ENCODE results near the gene ADCY10. TPM values are rescaled to one million over a fixed set of nuclear protein-coding genes. Genes with fewer than 3 reads are reported as not detected.

Gene ADCY10
- total RNA-seq, 1 experiment from 2014 or later = 0.20 TPM

GRCh38 chr1:167781558-167781957 is 132.4 kb downstream of the ADCY10 start:
- no peak overlapping the region for H3K27ac ChIP-seq (ENCODE audit: insufficient read length, low read depth, low read length)
- no peak overlapping the region for H4K8ac ChIP-seq (replicated peaks; ENCODE audit: insufficient read length, low read depth, low read length)
- no peaks in the 10 kb centered on the region for H3K27me3 ChIP-seq (ENCODE audit: insufficient read depth, low read length)
- no peaks in the 10 kb centered on the region for H3K9me3 ChIP-seq (ENCODE audit: control insufficient read depth, low read depth, low read length)
- no peak overlapping the region for H3K18ac ChIP-seq (ENCODE audit: insufficient read length, low read depth, low read length)
- no peak overlapping the region for H2BK20ac ChIP-seq (ENCODE audit: low read depth, low read length, poor library complexity, severe bottlenecking)
- H3K4me1 ChIP-seq (ENCODE audit: insufficient read depth, low read length) = no peaks in the 10 kb centered on the region
- no peak overlapping the region for H3K56ac ChIP-seq (ENCODE audit: insufficient read length, low read depth, low read length)
- H4K5ac ChIP-seq (ENCODE audit: insufficient read length, low read depth, low read length) = no peak overlapping the region
- TF ChIP-seq CTCF (conservative IDR thresholded peaks at IDR 0.05) = no peak
- H3K9me3 Mint-ChIP-seq = no peaks in the 10 kb centered on the region; a peak in 2 of 5 replicates
- no peaks in the 10 kb centered on the region for H3K4me1 Mint-ChIP-seq
- no peaks in the 10 kb centered on the region for H3K79me1 ChIP-seq (ENCODE audit: insufficient read depth, low read depth, low read length, poor library complexity, severe bottlenecking)
- no peak overlapping the region for H2BK12ac ChIP-seq (ENCODE audit: insufficient read length, low read depth, low read length)
- no peak overlapping the region for H4K91ac ChIP-seq (ENCODE audit: insufficient read length, low read depth, low read length)
- no peak overlapping the region for H2BK5ac ChIP-seq (ENCODE audit: insufficient read length, low read length)
- no peak overlapping the region for H3K23ac ChIP-seq (ENCODE audit: insufficient read length, low read depth, low read length)
- H3K27ac Mint-ChIP-seq = no peak overlapping the region
- no peak overlapping the region for H2AFZ ChIP-seq (ENCODE audit: low read length)
- no peak overlapping the region for H2BK120ac ChIP-seq (ENCODE audit: low read depth, low read length, poor library complexity, severe bottlenecking)
- no peak overlapping the region for H2BK15ac ChIP-seq (ENCODE audit: low read depth, low read length)
- H3K27me3 Mint-ChIP-seq (ENCODE audit: low read depth) = no peaks in the 10 kb centered on the region
- H3K79me2 ChIP-seq (ENCODE audit: insufficient read depth, low read length) = no peaks in the 10 kb centered on the region
- H3K23me2 ChIP-seq (ENCODE audit: insufficient read length, low read depth, low read length, poor library complexity, severe bottlenecking) = no peaks in the 10 kb centered on the region
- no peak overlapping the region for H3K4me2 ChIP-seq (ENCODE audit: insufficient read depth, insufficient read length, low read length)
- peaks cover 30 to 54% (median 43%) of the 10 kb centered on the region in 3 experiments for H3K36me3 Mint-ChIP-seq (ENCODE audit: insufficient read depth in 1 of 3, low read depth in 3 of 3)
- no peak overlapping the region for H3K14ac ChIP-seq (ENCODE audit: insufficient read depth, low read length)
- H4K20me1 ChIP-seq (ENCODE audit: control insufficient read depth, insufficient read depth, insufficient read length) = no peaks in the 10 kb centered on the region
- no peak overlapping the region for H3K4me3 Mint-ChIP-seq
- H3K9ac ChIP-seq (ENCODE audit: extremely low read depth, insufficient read length, low read length) = no peak overlapping the region
- H3T11ph ChIP-seq (ENCODE audit: low read length) = no peak overlapping the region
- no peak overlapping the region for H2AK5ac ChIP-seq (ENCODE audit: insufficient read length, low read length)
- no peak for DNase-seq
- no CpG with 5 or more reads among the region's 2 CpGs for whole genome bisulfite sequencing (ENCODE audit: extremely low coverage, insufficient read length, low lambda C conversion rate)
- no peak overlapping the region for H3K4ac ChIP-seq (ENCODE audit: low read depth, low read length)

Data from H9 (cell line).